HEK293 (cell line): Measurements from ENCODE around the gene EIF2B5.
"Not testable (repeated sequence)": the region's sequence is repeated elsewhere in the genome, so short reads cannot be mapped to it uniquely, and the experiment has no call there.

Experiments
- CTCF ChIA-PET: fragments of 350-600 bp; formaldehyde crosslinking; extraction: SDS; loops from one replicate; lab custom pipeline; 2021; ENCODE audit warnings: antibody characterized with exemption; lab: Yijun Ruan, JAX
- POLR2A ChIA-PET: fragments of 300-600 bp; formaldehyde crosslinking; extraction: SDS; loops from one replicate; lab custom pipeline; 2020; ENCODE audit warnings: antibody characterized with exemption, inconsistent platforms; lab: Yijun Ruan, JAX
- H3K27ac ChIP-seq: fragments of 200-500 bp; sonication (Bioruptor generic); 2 replicates; pipeline ENCODE4 v1.5.1; 2014; ENCODE audit warnings: low read depth, low read length, control low read depth, inconsistent platforms; ENCODE audit errors: extremely low read depth
- H3K36me3 ChIP-seq, 2 experiments: fragments of 200-500 bp in 1 of 2; sonication (Bioruptor generic) in 1 of 2; 1 replicate in 1 of 2; 2 replicates in 1 of 2; pipeline ENCODE4 v1.5.1; 2014 to 2017; ENCODE audit warnings: inconsistent platforms in 2 of 2, low read length in 2 of 2; ENCODE audit not compliant: control insufficient read depth in 2 of 2, insufficient read depth in 1 of 2
- H3K4me1 ChIP-seq: fragments of 200-500 bp; sonication (Bioruptor generic); 2 replicates; pipeline ENCODE4 v1.5.1; 2014; ENCODE audit warnings: mild to moderate bottlenecking, low read length, inconsistent platforms; ENCODE audit not compliant: control insufficient read depth, insufficient read depth
- H3K4me3 ChIP-seq: 2 replicates; pipeline ENCODE4 v1.5.1; 2011; ENCODE audit warnings: low read depth, mild to moderate bottlenecking, control low read depth, low read length, moderate library complexity
- H3K9me3 ChIP-seq: fragments of 200-500 bp; sonication (Bioruptor generic); 2 replicates; pipeline ENCODE4 v1.5.1; 2014; ENCODE audit warnings: low read depth, low read length, inconsistent platforms; ENCODE audit not compliant: control insufficient read depth, insufficient read depth
- BCL11A ChIP-seq: fragments of 450-650 bp; formaldehyde crosslinking; IDR thresholded peaks from 2 replicates; pipeline ENCODE4 v1.5.1; 2016; ENCODE audit warnings: low read depth, missing biosample characterization, missing genetic modification characterization
- HIC1 ChIP-seq: fragments of 450-650 bp; formaldehyde crosslinking; IDR thresholded peaks from 2 replicates; pipeline ENCODE4 v1.5.1; 2016; ENCODE audit warnings: missing biosample characterization, missing genetic modification characterization
- WT1 ChIP-seq: fragments of 450-650 bp; formaldehyde crosslinking; IDR thresholded peaks from 2 replicates; pipeline ENCODE4 v1.5.1; 2016; ENCODE audit warnings: missing biosample characterization, missing genetic modification characterization
- ZBTB17 ChIP-seq: fragments of 450-650 bp; formaldehyde crosslinking; IDR thresholded peaks from 2 replicates; pipeline ENCODE4 v1.5.1; 2016; ENCODE audit warnings: missing biosample characterization, missing genetic modification characterization
- ZNF24 ChIP-seq: fragments of 450-650 bp; formaldehyde crosslinking; IDR thresholded peaks from 2 replicates; pipeline ENCODE4 v1.5.1; 2016; ENCODE audit warnings: missing biosample characterization, missing genetic modification characterization
- ZNF292 ChIP-seq: fragments of 450-650 bp; formaldehyde crosslinking; IDR thresholded peaks from 2 replicates; pipeline ENCODE4 v1.5.1; 2016; ENCODE audit warnings: low read depth, missing biosample characterization, missing genetic modification characterization, borderline replicate concordance
- ZNF324 ChIP-seq: fragments of 450-650 bp; formaldehyde crosslinking; IDR thresholded peaks from 2 replicates; pipeline ENCODE4 v1.5.1; 2016; ENCODE audit warnings: missing biosample characterization, missing genetic modification characterization
- ZNF518A ChIP-seq: fragments of 450-650 bp; formaldehyde crosslinking; conservative IDR thresholded peaks from 2 replicates; pipeline ENCODE4 v1.5.1; 2016; ENCODE audit warnings: low read depth, missing biosample characterization, missing genetic modification characterization
- ZNF548 ChIP-seq: fragments of 450-650 bp; formaldehyde crosslinking; IDR thresholded peaks from 2 replicates; pipeline ENCODE4 v1.5.1; 2016; ENCODE audit warnings: missing biosample characterization, missing genetic modification characterization
- ZNF555 ChIP-seq: fragments of 450-650 bp; formaldehyde crosslinking; conservative IDR thresholded peaks from 2 replicates; pipeline ENCODE4 v1.5.1; 2017; ENCODE audit warnings: missing biosample characterization, mild to moderate bottlenecking, missing genetic modification characterization, inconsistent platforms
- ZNF626 ChIP-seq: fragments of 450-650 bp; sonication (Bioruptor Pico); formaldehyde crosslinking; IDR thresholded peaks from 2 replicates; pipeline ENCODE4 v1.5.1; 2018; ENCODE audit warnings: missing biosample characterization, missing genetic modification characterization, inconsistent platforms
- ZNF629 ChIP-seq: fragments of 450-650 bp; formaldehyde crosslinking; IDR thresholded peaks from 2 replicates; pipeline ENCODE4 v1.5.1; 2017; ENCODE audit warnings: missing biosample characterization, missing genetic modification characterization
- ZNF830 ChIP-seq: fragments of 450-650 bp; IDR thresholded peaks from 2 replicates; pipeline ENCODE4 v1.5.0; 2018; ENCODE audit warnings: missing biosample characterization, missing genetic modification characterization, low read depth, mild to moderate bottlenecking, moderate library complexity
- ZSCAN4 ChIP-seq: fragments of 450-650 bp; formaldehyde crosslinking; IDR thresholded peaks from 2 replicates; pipeline ENCODE4 v1.5.1; 2017; ENCODE audit warnings: missing biosample characterization, missing genetic modification characterization

Gene EIF2B5

GRCh38 chr3:184117636-184118035 is 17.5 kb upstream of the EIF2B5 start:
- ChIA-PET POLR2A (no interaction called here), CTCF (no interaction called here)
- no peak overlapping the region for H3K27ac ChIP-seq
- TF ChIP-seq ZNF629 (tag by site-specific recombination) = no peak
- TF ChIP-seq ZNF24 = no peak
- TF ChIP-seq ZNF626 (tag by site-specific recombination) = no peak
- no peak for TF ChIP-seq ZNF292
- TF ChIP-seq ZNF518A (tag by site-specific recombination) = no peak
- no peak for TF ChIP-seq ZNF548
- TF ChIP-seq ZNF324 (tag by site-specific recombination) = no peak
- no peak for TF ChIP-seq ZNF555
- TF ChIP-seq WT1 (tag by site-specific recombination) = no peak
- no peak for TF ChIP-seq HIC1
- no peak for TF ChIP-seq ZNF830 (tag by site-specific recombination)
- no peaks in the 10 kb centered on the region for H3K4me1 ChIP-seq
- no peaks in the 10 kb centered on the region for H3K36me3 ChIP-seq
- no peak overlapping the region for H3K4me3 ChIP-seq
- H3K9me3 ChIP-seq = no peaks in the 10 kb centered on the region

GRCh38 chr3:184121031-184121430 is 14.1 kb upstream of the EIF2B5 start:
- H3K36me3 ChIP-seq, CTCF ChIA-PET, H3K4me3 ChIP-seq, H3K4me1 ChIP-seq, POLR2A ChIA-PET, H3K9me3 ChIP-seq, H3K27ac ChIP-seq: not testable (repeated sequence)

GRCh38 chr3:184126006-184126405 is 9.2 kb upstream of the EIF2B5 start:
- TF ChIP-seq BCL11A (no peak), ZSCAN4 (tag by site-specific recombination) (no peak), ZBTB17 (tag by site-specific recombination) (no peak)
- POLR2A ChIA-PET = no interaction called here
- no peaks in the 10 kb centered on the region for H3K36me3 ChIP-seq
- no peak overlapping the region for H3K4me3 ChIP-seq
- H3K27ac ChIP-seq = no peak overlapping the region
- CTCF ChIA-PET = no interaction called here
- H3K4me1 ChIP-seq = no peaks in the 10 kb centered on the region
- no peaks in the 10 kb centered on the region for H3K9me3 ChIP-seq
